Activated CD8-positive, alpha-beta memory T cell treated with anti-CD3 and anti-CD28 coated beads for 1 hour (primary cell): ENCODE results near the gene GLTP.
"Not testable (repeated sequence)": the region's sequence is repeated elsewhere in the genome, so short reads cannot be mapped to it uniquely, and the experiment has no call there.

ENCODE experiments used
- DNase-seq, 2 donors: peaks; one replicate each; pipeline ENCODE4 v3.0.0-alpha.2; 2020; ENCODE audit warnings: low read depth in 1 of 2; ENCODE audit errors: extremely low read depth in 1 of 2

The GLTP gene

GRCh38 chr12:109880043-109880931 is at the start of gene GLTP:
TSS of gene GLTP (minus strand) at chr12:109880541. CDS start at chr12:109880374, 167 bp downstream.
- peak; percentile 63 to 88 for DNase-seq

- DNase-seq, result not testable (repeated sequence)
Measured at GRCh38 chr12:109929326-109929725, 49.0 kb upstream of the GLTP start.

GRCh38 chr12:109928058-109928656 is 47.8 kb upstream of the GLTP start:
- DNase-seq, result no peak

- no peak for DNase-seq
Measured at GRCh38 chr12:109927622-109928021, 47.3 kb upstream of the GLTP start.

GRCh38 chr12:109926488-109927210 is 46.3 kb upstream of the GLTP start:
- no peak for DNase-seq

GRCh38 chr12:109926016-109926415 is 45.7 kb upstream of the GLTP start:
- DNase-seq, result no peak

- no peak for DNase-seq
Measured at GRCh38 chr12:109925185-109925840, 45.0 kb upstream of the GLTP start.

- no peak for DNase-seq
Measured at GRCh38 chr12:109923481-109924245, 43.3 kb upstream of the GLTP start.

GRCh38 chr12:109923038-109923437 is 42.7 kb upstream of the GLTP start:
- DNase-seq, result no peak

- no peak for DNase-seq
Measured at GRCh38 chr12:109921982-109922381, 41.6 kb upstream of the GLTP start.

GRCh38 chr12:109920261-109920780 is 40.0 kb upstream of the GLTP start:
- no peak for DNase-seq

- DNase-seq, result no peak
Measured at GRCh38 chr12:109919456-109919855, 39.1 kb upstream of the GLTP start.

GRCh38 chr12:109916045-109916444 is 35.7 kb upstream of the GLTP start:
- DNase-seq, result no peak

GRCh38 chr12:109915171-109916040 is 35.1 kb upstream of the GLTP start:
- no peak for DNase-seq

- no peak for DNase-seq
Measured at GRCh38 chr12:109914461-109914860, 34.1 kb upstream of the GLTP start.

- no peak for DNase-seq
Measured at GRCh38 chr12:109912855-109913321, 32.5 kb upstream of the GLTP start.

- no peak for DNase-seq
Measured at GRCh38 chr12:109910969-109911348, 30.6 kb upstream of the GLTP start.

GRCh38 chr12:109910254-109910968 is 30.1 kb upstream of the GLTP start:
- DNase-seq, result no peak
